Right atrium auricular region (tissue), 2 donors: ENCODE data around the gene H19. TPM values are rescaled to one million over a fixed set of nuclear protein-coding genes. Genes with fewer than 3 reads are reported as not detected.

ENCODE experiments used
- DNase-seq: peaks from one replicate; pipeline ENCODE4 v3.0.0-alpha.2; 2019; ENCODE audit warnings: low spot score
- H3K27ac ChIP-seq, 2 donors: fragments of 200-600 bp; sonication (generic); 1 replicate in 1 of 2; 2 replicates in 1 of 2; pipeline ENCODE4 v1.5.1; 2016 to 2019
- H3K27me3 ChIP-seq, 2 donors: fragments of 200-600 bp; sonication (generic); one replicate each; pipeline versions ENCODE4 v1.5.1 to v1.6.0; 2017 to 2019
- H3K36me3 ChIP-seq: fragments of 200-600 bp; sonication (generic); one replicate; pipeline ENCODE4 v1.5.1; 2016
- H3K4me1 ChIP-seq, 2 donors: fragments of 200-600 bp; sonication (generic); one replicate each; pipeline versions ENCODE4 v1.5.1 to v1.6.0; 2017 to 2019
- H3K4me3 ChIP-seq, 2 donors: fragments of 200-600 bp; sonication (generic); 1 replicate in 1 of 2; 2 replicates in 1 of 2; pipeline ENCODE4 v1.5.1; 2017 to 2019; ENCODE audit warnings: mild to moderate bottlenecking in 1 of 2, moderate library complexity in 1 of 2
- H3K9me3 ChIP-seq, 2 donors: fragments of 200-600 bp; sonication (generic); one replicate each; pipeline ENCODE4 v1.5.1; 2019
- microRNA counts, 2 donors: library from miRNA; unstranded; fragments of <30 nt; microRNA quantifications; one replicate each; lab custom pipeline; 2016 to 2017
- total RNA-seq, 2 donors: library from RNA; depleted of rRNA; stranded (reverse); fragments of >200 nt; gene quantifications; one replicate each; pipeline ENCODE4 v1.1.0, GENCODE V29; 2016
- TF ChIP-seq, protein P1 (sequence below), 2 donors: fragments of 200-600 bp; sonication (generic); IDR thresholded peaks; one replicate each; pipeline ENCODE4 v1.5.1; 2019; ENCODE audit warnings: antibody characterized with exemption in 2 of 2

The H19 gene
- total RNA-seq, 2 donors from 2014 or later = 449 to 551 TPM

GRCh38 chr11:1946812-1947484 is 50.7 kb downstream of the H19 start, which contains the start of gene MRPL23:
MRPL23 (plus strand) TSS chr11:1947332; CDS start chr11:1947363, 31 bp downstream.
- Histone ChIP-seq H3K36me3 (no peaks in the 10 kb centered on the region), H3K9me3 (no peaks in the 10 kb centered on the region), H3K27me3 (no peaks in the 10 kb centered on the region), H3K4me1 (no peaks in the 10 kb centered on the region), H3K4me3 (no peak within 1 kb of the TSS), H3K27ac (no peak within 1 kb of the TSS)
- DNase-seq = no peak
- TF ChIP-seq, protein P1, sequence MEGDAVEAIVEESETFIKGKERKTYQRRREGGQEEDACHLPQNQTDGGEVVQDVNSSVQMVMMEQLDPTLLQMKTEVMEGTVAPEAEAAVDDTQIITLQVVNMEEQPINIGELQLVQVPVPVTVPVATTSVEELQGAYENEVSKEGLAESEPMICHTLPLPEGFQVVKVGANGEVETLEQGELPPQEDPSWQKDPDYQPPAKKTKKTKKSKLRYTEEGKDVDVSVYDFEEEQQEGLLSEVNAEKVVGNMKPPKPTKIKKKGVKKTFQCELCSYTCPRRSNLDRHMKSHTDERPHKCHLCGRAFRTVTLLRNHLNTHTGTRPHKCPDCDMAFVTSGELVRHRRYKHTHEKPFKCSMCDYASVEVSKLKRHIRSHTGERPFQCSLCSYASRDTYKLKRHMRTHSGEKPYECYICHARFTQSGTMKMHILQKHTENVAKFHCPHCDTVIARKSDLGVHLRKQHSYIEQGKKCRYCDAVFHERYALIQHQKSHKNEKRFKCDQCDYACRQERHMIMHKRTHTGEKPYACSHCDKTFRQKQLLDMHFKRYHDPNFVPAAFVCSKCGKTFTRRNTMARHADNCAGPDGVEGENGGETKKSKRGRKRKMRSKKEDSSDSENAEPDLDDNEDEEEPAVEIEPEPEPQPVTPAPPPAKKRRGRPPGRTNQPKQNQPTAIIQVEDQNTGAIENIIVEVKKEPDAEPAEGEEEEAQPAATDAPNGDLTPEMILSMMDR (IDR thresholded peaks at IDR 0.05) = no peak

MicroRNA genes within 50 kb of the gene (microRNA counts, 767-probe panel; counts per million panel counts)
- 0 to 496 counts per million in 2 donors for microRNA hsa-miR-675-5p (lab: Ali Mortazavi, UCI)

Other genes starting within 250 kb of the H19 start
- under 1 TPM; 0.37 to 0.47 TPM for gene IFITM10, start 247.2 kb downstream of the H19 start, total RNA-seq
- 1,000 to 10,000 TPM in 1 of 2 donors, 100 to 1,000 TPM in 1; 782 to 1,042 TPM for gene CTSD, start 233.9 kb downstream of the H19 start, total RNA-seq
- not detected for gene SYT8, start 162.9 kb downstream of the H19 start, total RNA-seq
- gene TNNI2, start 158.9 kb downstream of the H19 start, total RNA-seq = not detected
- 10 to 100 TPM in 1 of 2 donors, 1 to 10 TPM in 1; 7.9 to 12.1 TPM for gene LSP1, start 144.8 kb downstream of the H19 start, total RNA-seq
- gene PRR33, start 105.9 kb downstream of the H19 start, total RNA-seq = under 1 TPM in 1 of 2 donors, not detected in 1; 0.33 TPM
- 10 to 100 TPM; 12.8 to 16.4 TPM for gene TNNT3, start 78.1 kb downstream of the H19 start, total RNA-seq
- 100 to 1,000 TPM; 128 to 210 TPM for gene MRPL23, start 50.5 kb downstream of the H19 start, total RNA-seq
- 10 to 100 TPM; 43.2 to 61.9 TPM for gene IGF2, start 141.5 kb upstream of the H19 start, total RNA-seq
- gene INS, start 163.4 kb upstream of the H19 start, total RNA-seq = not detected
- gene TH, start 174.0 kb upstream of the H19 start, total RNA-seq = not detected